K562 (cell line): Measurements from ENCODE around the gene CERS6. TPM values are rescaled to one million over a fixed set of nuclear protein-coding genes. Genes with fewer than 3 reads are reported as not detected.

Source experiments
- ATAC-seq: fragments of 200-7000 bp; cut with Tn5 transposase; 3 replicates; pipeline ENCODE4 v1.9.1; 2020; ENCODE audit warnings: moderate library complexity
- BruUV-seq: library from RNA; stranded (reverse); fragments of 400-500 nt; replicated peaks from 2 replicates; lab custom pipeline; 2021; lab: Mats Ljungman, UMichigan
- CTCF ChIA-PET: fragments of 300-600 bp; formaldehyde crosslinking; extraction: SDS; loops from one replicate; lab custom pipeline; 2021; ENCODE audit warnings: low intra/inter-chr PET ratio; lab: Yijun Ruan, JAX
- POLR2A ChIA-PET: fragments of 300-600, 350-650 bp; sonication (Branson Sonifier 250); formaldehyde crosslinking; extraction: SDS; loops from one replicate; lab custom pipeline; 2021; ENCODE audit warnings: antibody characterized with exemption, inconsistent platforms; lab: Yijun Ruan, JAX
- DNase-seq, 4 experiments: peaks; one replicate each; pipeline versions ENCODE4 v3.0.0 to v3.0.0-alpha.2; 2011 to 2018; ENCODE audit warnings: low spot score in 3 of 4, mixed read lengths in 3 of 4; ENCODE audit errors: extremely low read depth in 1 of 4
- FAIRE-seq: peaks from 2 replicates; lab custom pipeline; 2011; peaks lifted over from hg19 to GRCh38; lab: Jason Lieb, UNC
- H2AFZ ChIP-seq: 2 replicates; pipeline ENCODE4 v1.6.0; 2011; ENCODE audit warnings: low read depth, low read length, control low read depth, inconsistent platforms
- H3K27ac ChIP-seq: fragments of 200-600 bp; 3 replicates; pipeline ENCODE4 v1.8.0; 2011; ENCODE audit warnings: low read depth, mild to moderate bottlenecking, control low read depth, inconsistent platforms, low read length, moderate library complexity, mixed read lengths; ENCODE audit errors: extremely low read depth
- H3K27me3 ChIP-seq, 2 experiments: fragments of 300-600 bp in 1 of 2; 2 replicates in 1 of 2; 3 replicates in 1 of 2; pipeline versions ENCODE4 v1.6.0 to v1.8.0; 2011; ENCODE audit warnings: inconsistent platforms in 2 of 2, low read length in 2 of 2, mild to moderate bottlenecking in 1 of 2, mixed read lengths in 1 of 2, moderate library complexity in 1 of 2; ENCODE audit not compliant: control insufficient read depth in 2 of 2, insufficient read depth in 2 of 2
- H3K36me3 ChIP-seq: fragments of 300-600 bp; 3 replicates; pipeline ENCODE4 v1.8.0; 2011; ENCODE audit warnings: mild to moderate bottlenecking, low read length, inconsistent platforms; ENCODE audit not compliant: control insufficient read depth, insufficient read depth
- H3K4me1 ChIP-seq, 2 experiments: fragments of 200-600 bp in 1 of 2; replicated peaks in 1 of 2; 2 replicates in 1 of 2; 3 replicates in 1 of 2; pipeline versions ENCODE4 v1.5.1 to v1.8.0; 2011; ENCODE audit warnings: inconsistent platforms in 2 of 2, low read length in 2 of 2, mild to moderate bottlenecking in 1 of 2, mixed read lengths in 1 of 2, moderate library complexity in 1 of 2; ENCODE audit not compliant: control insufficient read depth in 2 of 2, insufficient read depth in 2 of 2
- H3K4me2 ChIP-seq: 2 replicates; pipeline ENCODE4 v1.6.1; 2011; ENCODE audit warnings: low read length, control low read depth, inconsistent platforms, mixed read lengths; ENCODE audit not compliant: insufficient read depth
- H3K4me3 ChIP-seq: fragments of 200-600 bp; sonication (generic), shearing (Covaris generic); 2 replicates; pipeline ENCODE4 v1.5.1; 2016; ENCODE audit warnings: control low read depth, inconsistent platforms
- H3K79me2 ChIP-seq: fragments of 200-600 bp; 3 replicates; pipeline ENCODE4 v1.8.0; 2011; ENCODE audit warnings: low read length, inconsistent platforms; ENCODE audit not compliant: control insufficient read depth, insufficient read depth
- H3K9ac ChIP-seq, 2 experiments: 2 replicates each; pipeline versions ENCODE4 v1.6.0 to v1.6.1; 2011; ENCODE audit warnings: low read depth in 2 of 2, low read length in 2 of 2, control low read depth in 1 of 2, inconsistent platforms in 1 of 2, mild to moderate bottlenecking in 1 of 2, mixed read lengths in 1 of 2; ENCODE audit not compliant: insufficient read depth in 1 of 2
- H3K9me1 ChIP-seq: one replicate; pipeline ENCODE4 v1.6.0; 2011; ENCODE audit warnings: inconsistent platforms, mild to moderate bottlenecking, low read length, moderate library complexity; ENCODE audit not compliant: control insufficient read depth, insufficient read depth
- H3K9me3 ChIP-seq: replicated peaks from 2 replicates; pipeline ENCODE4 v1.5.1; 2011; ENCODE audit warnings: low read depth, low read length, inconsistent platforms; ENCODE audit not compliant: control insufficient read depth, insufficient read depth
- H4K20me1 ChIP-seq: replicated peaks from 2 replicates; pipeline ENCODE4 v1.6.1; 2011; ENCODE audit warnings: low read length, inconsistent platforms, mixed read lengths; ENCODE audit not compliant: control insufficient read depth, insufficient read depth
- C11orf30 ChIP-seq: fragments of 450-650 bp; IDR thresholded peaks from 2 replicates; pipeline ENCODE4 v1.6.1; 2016; ENCODE audit warnings: low read depth, mild to moderate bottlenecking
- ETV5 ChIP-seq: sonication (generic); formaldehyde crosslinking; IDR thresholded peaks from 2 replicates; pipeline ENCODE4 v1.4.0; 2020; ENCODE audit warnings: low read depth, mild to moderate bottlenecking, missing genetic modification reagents
- FOSL1 ChIP-seq: fragments of 200-800 bp; sonication (Bioruptor generic); conservative IDR thresholded peaks from 2 replicates; pipeline ENCODE4 v1.6.1; 2016; ENCODE audit warnings: missing genetic modification characterization, missing compliant biosample characterization
- HMG20A ChIP-seq: fragments of 450-650 bp; formaldehyde crosslinking; conservative IDR thresholded peaks from 2 replicates; pipeline ENCODE4 v1.4.0; 2020; ENCODE audit warnings: mild to moderate bottlenecking, mixed read lengths
- NBN ChIP-seq: fragments of 450-650 bp; IDR thresholded peaks from 2 replicates; pipeline ENCODE4 v1.6.1; 2016; ENCODE audit warnings: low read depth, mild to moderate bottlenecking
- POLR2G ChIP-seq: fragments of 200-400 bp; formaldehyde crosslinking; IDR thresholded peaks from 2 replicates; pipeline ENCODE4 v1.6.1; 2017; ENCODE audit warnings: low read depth, mild to moderate bottlenecking, antibody characterized with exemption, low read length, moderate library complexity
- SMC3 ChIP-seq: conservative IDR thresholded peaks from 2 replicates; pipeline ENCODE4 v1.6.1; 2011; ENCODE audit warnings: low read depth, low read length, improper control_type of control experiment; ENCODE audit not compliant: insufficient read depth
- TEAD1 ChIP-seq, 2 experiments: fragments of 450-650 bp in 1 of 2; sonication (generic) in 1 of 2; formaldehyde crosslinking; IDR thresholded peaks; 2 replicates each; pipeline versions ENCODE4 v1.4.0 to v1.8.0; 2020 to 2022; ENCODE audit warnings: mild to moderate bottlenecking in 2 of 2, missing genetic modification reagents in 1 of 2
- WGBS: fragments of 100-300 bp; shearing (Covaris generic); methylation state at CpG from one replicate; pipeline ENCODE4 v1.1.6; 2016; ENCODE audit warnings: low coverage, mixed read lengths; ENCODE audit not compliant: insufficient coverage; ENCODE audit errors: missing lambda C conversion rate; 5-methylcytosine and 5-hydroxymethylcytosine counted together
- in situ Hi-C: fragments of 300-500 bp; cut with MboI; formaldehyde crosslinking; loops from 4 replicates; pipeline ENCODE4 v1.15.0; 2018; ENCODE audit warnings: inconsistent platforms, mixed read lengths
- intact Hi-C: fragments of 100-400 bp; cut with micrococcal nuclease; formaldehyde crosslinking; loops from 2 replicates; pipeline ENCODE4 v1.14.2; 2022
- polyA plus RNA-seq, 8 experiments: library from polyadenylated mRNA; depleted of rRNA in 4 of 8; stranded (reverse) in 5 of 8; unstranded in 3 of 8; fragments of >200 nt; fragmentation: Nextera tagmentation in 2 of 8; fragmentation: Illumina TruSeq in 1 of 8; extraction: Ambion mirVana in 2 of 8; extraction: Trizol in 1 of 8; gene quantifications; 2 replicates each; pipeline versions ENCODE4 v1.2.1 to v1.2.3, GENCODE V29; 2011 to 2014; ENCODE audit warnings: inconsistent platforms in 1 of 8, missing spikeins in 1 of 8
- total RNA-seq, 7 experiments: library from RNA; depleted of rRNA in 6 of 7; stranded (reverse); fragments of >200 nt in 6 of 7; fragmentation: Illumina TruSeq in 2 of 7; extraction: Trizol in 2 of 7; gene quantifications; 2 replicates each; pipeline versions ENCODE4 v1.2.1 to v1.2.3, GENCODE V29; 2011 to 2021; ENCODE audit warnings: low replicate concordance in 1 of 7
- TF ChIP-seq, protein P1 (sequence below): fragments of 250-450 bp; sonication (Bioruptor Pico); IDR thresholded peaks from 2 replicates; pipeline ENCODE4 v1.5.0; 2021; ENCODE audit warnings: mild to moderate bottlenecking, moderate library complexity
- TF ChIP-seq, protein P2 (sequence below), 3 experiments: IDR thresholded peaks in 2 of 3; conservative IDR thresholded peaks in 1 of 3; 2 replicates each; pipeline ENCODE4 v1.5.1; 2011 to 2012; ENCODE audit warnings: low read length in 3 of 3, mild to moderate bottlenecking in 3 of 3, control low read depth in 2 of 3, improper control_type of control experiment in 1 of 3, inconsistent platforms in 1 of 3, low read depth in 1 of 3, mixed read lengths in 1 of 3, moderate library complexity in 1 of 3; ENCODE audit not compliant: insufficient read depth in 2 of 3
- TF ChIP-seq, protein P3 (sequence below): fragments of 450-650 bp; IDR thresholded peaks from 2 replicates; pipeline ENCODE4 v1.6.1; 2016; ENCODE audit warnings: antibody characterized with exemption
- TF ChIP-seq, protein P4 (sequence below): sonication (generic); formaldehyde crosslinking; IDR thresholded peaks from 2 replicates; pipeline ENCODE4 v1.8.0; 2022; ENCODE audit warnings: missing genetic modification reagents, mild to moderate bottlenecking, borderline replicate concordance

Gene CERS6
- total and polyA plus RNA-seq, 9 of the 15 experiments (the other 6 are each of a cell fraction or from before 2014, with no cell fraction given): 1.6 to 13.6 (median 11.4) TPM

- FAIRE-seq: no peak
- intact Hi-C loops: no loop called here
- CTCF ChIA-PET: no interaction called here
- no peak overlapping the region for H2AFZ ChIP-seq
- H3K9ac ChIP-seq: no peak overlapping the region
- H3K79me2 ChIP-seq: no peaks in the 10 kb centered on the region
- no peak overlapping the region for H3K4me2 ChIP-seq
- in situ Hi-C loops: no loop called here
- H3K9me1 ChIP-seq: no peaks in the 10 kb centered on the region
- DNase-seq: no peak
- POLR2A ChIA-PET: no interaction called here
- no peaks in the 10 kb centered on the region for H3K9me3 ChIP-seq
- no peak overlapping the region for H3K4me3 ChIP-seq
- WGBS: 81% methylated on average over 1 of the region's 1 CpG
- no peak overlapping the region for H3K27ac ChIP-seq
- no peaks in the 10 kb centered on the region for H3K4me1 ChIP-seq
- no peaks in the 10 kb centered on the region for H3K36me3 ChIP-seq
- ATAC-seq: no peak
- BruUV-seq: no TSS peak
- H3K27me3 ChIP-seq: no peaks in the 10 kb centered on the region; a peak in 1 of 5 replicates
- H4K20me1 ChIP-seq: no peaks in the 10 kb centered on the region
- no peak for TF ChIP-seq TEAD1 (CRISPR knock-in tag; IDR thresholded peaks at IDR 0.05)
- TF ChIP-seq, protein P1, sequence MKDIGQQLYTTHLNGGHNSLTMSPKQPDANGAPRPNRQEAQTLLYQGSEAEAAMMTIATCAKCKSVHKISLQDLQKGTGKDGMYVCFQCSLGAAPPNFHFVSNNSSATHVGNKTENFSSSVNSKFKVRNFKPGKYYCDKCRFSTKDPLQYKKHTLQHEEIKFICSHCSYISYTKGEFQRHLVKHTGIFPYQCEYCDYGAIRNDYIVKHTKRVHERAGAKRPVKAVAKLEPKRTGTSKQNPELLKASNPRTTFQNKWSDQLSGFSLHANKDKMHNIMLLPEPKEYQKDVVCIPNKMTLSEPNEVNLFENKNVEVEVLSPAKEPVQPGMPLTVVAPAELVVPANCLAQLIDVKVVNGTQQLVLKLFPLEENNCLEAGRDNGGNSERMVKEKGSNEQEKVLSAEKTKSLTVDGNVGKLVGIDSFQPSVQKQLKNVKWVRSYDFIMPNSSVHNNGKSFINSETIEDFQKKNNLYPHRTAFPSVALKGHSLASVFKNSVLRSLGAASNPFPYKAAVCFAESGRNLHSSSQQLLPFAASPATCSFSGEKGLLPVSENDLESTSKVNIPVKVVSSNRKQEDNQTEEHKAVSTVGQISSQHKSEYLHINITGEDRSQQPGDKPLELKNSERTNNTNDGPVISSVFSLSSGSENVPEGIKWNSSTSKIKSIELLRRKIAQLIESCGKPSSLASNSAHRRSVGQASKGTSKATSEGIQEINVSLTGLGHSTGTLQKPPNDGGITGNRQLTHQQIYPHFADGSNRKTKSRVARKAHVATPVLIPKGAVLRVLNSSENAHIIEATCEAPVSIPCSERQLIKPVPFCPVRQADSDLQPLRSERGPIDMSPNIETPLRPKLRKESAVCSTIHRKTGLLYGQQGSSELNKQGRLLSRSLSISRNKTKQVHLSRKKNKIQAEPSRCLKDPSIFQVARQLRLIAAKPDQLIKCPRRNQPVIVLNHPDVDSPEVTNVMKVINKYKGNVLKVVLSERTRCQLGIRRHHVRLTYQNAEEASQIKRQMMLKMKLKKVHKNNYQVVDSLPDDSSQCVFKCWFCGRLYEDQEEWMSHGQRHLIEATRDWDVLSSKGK (CRISPR knock-in tag): no peak
- TF ChIP-seq NBN: no peak
- no peak for TF ChIP-seq FOSL1 (tag)
- TF ChIP-seq, protein P2, sequence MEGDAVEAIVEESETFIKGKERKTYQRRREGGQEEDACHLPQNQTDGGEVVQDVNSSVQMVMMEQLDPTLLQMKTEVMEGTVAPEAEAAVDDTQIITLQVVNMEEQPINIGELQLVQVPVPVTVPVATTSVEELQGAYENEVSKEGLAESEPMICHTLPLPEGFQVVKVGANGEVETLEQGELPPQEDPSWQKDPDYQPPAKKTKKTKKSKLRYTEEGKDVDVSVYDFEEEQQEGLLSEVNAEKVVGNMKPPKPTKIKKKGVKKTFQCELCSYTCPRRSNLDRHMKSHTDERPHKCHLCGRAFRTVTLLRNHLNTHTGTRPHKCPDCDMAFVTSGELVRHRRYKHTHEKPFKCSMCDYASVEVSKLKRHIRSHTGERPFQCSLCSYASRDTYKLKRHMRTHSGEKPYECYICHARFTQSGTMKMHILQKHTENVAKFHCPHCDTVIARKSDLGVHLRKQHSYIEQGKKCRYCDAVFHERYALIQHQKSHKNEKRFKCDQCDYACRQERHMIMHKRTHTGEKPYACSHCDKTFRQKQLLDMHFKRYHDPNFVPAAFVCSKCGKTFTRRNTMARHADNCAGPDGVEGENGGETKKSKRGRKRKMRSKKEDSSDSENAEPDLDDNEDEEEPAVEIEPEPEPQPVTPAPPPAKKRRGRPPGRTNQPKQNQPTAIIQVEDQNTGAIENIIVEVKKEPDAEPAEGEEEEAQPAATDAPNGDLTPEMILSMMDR (IDR thresholded peaks at IDR 0.05 in 2 of 3, conservative IDR thresholded peaks at IDR 0.05 in 1 of 3; ENCODE audit: insufficient read depth in 2 of 3, low read depth in 1 of 3, low read length in 3 of 3): no peak
- no peak for TF ChIP-seq POLR2G
- TF ChIP-seq, protein P3, sequence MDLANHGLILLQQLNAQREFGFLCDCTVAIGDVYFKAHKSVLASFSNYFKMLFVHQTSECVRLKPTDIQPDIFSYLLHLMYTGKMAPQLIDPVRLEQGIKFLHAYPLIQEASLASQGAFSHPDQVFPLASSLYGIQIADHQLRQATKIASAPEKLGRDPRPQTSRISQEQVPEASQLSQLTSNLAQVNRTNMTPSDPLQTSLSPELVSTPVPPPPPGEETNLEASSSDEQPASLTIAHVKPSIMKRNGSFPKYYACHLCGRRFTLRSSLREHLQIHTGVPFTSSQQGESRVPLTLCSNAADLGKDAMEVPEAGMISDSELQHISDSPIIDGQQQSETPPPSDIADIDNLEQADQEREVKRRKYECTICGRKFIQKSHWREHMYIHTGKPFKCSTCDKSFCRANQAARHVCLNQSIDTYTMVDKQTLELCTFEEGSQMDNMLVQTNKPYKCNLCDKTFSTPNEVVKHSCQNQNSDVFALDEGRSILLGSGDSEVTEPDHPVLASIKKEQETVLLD: no peak
- TF ChIP-seq, protein P4, sequence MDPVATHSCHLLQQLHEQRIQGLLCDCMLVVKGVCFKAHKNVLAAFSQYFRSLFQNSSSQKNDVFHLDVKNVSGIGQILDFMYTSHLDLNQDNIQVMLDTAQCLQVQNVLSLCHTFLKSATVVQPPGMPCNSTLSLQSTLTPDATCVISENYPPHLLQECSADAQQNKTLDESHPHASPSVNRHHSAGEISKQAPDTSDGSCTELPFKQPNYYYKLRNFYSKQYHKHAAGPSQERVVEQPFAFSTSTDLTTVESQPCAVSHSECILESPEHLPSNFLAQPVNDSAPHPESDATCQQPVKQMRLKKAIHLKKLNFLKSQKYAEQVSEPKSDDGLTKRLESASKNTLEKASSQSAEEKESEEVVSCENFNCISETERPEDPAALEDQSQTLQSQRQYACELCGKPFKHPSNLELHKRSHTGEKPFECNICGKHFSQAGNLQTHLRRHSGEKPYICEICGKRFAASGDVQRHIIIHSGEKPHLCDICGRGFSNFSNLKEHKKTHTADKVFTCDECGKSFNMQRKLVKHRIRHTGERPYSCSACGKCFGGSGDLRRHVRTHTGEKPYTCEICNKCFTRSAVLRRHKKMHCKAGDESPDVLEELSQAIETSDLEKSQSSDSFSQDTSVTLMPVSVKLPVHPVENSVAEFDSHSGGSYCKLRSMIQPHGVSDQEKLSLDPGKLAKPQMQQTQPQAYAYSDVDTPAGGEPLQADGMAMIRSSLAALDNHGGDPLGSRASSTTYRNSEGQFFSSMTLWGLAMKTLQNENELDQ (CRISPR knock-in tag): no peak
- TF ChIP-seq C11orf30: no peak
- TF ChIP-seq SMC3: no peak
- no peak for TF ChIP-seq ETV5 (CRISPR knock-in tag)
- TF ChIP-seq HMG20A (CRISPR knock-in tag): no peak
These were observed 106.9 kb downstream of the CERS6 start for GRCh38 chr2:168562971-168563370.
